22Rv1 (cell line): Measurements from ENCODE around the gene SH3D19.
"Not testable (repeated sequence)": the region's sequence is repeated elsewhere in the genome, so short reads cannot be mapped to it uniquely, and the experiment has no call there.

ENCODE experiments used
- H3K27ac ChIP-seq: fragments of 450-650 bp; 2 replicates; pipeline ENCODE4 v1.5.1; 2017
- CTCF ChIP-seq: fragments of 450-650 bp; IDR thresholded peaks from 2 replicates; pipeline ENCODE4 v1.5.1; 2017; ENCODE audit warnings: mild to moderate bottlenecking
- ZFX ChIP-seq: fragments of 450-650 bp; IDR thresholded peaks from 2 replicates; pipeline ENCODE4 v1.6.1; 2017; ENCODE audit warnings: antibody characterized with exemption, borderline replicate concordance

SH3D19 gene

GRCh38 chr4:151143811-151144210 lies 181.6 kb downstream of the SH3D19 start:
- H3K27ac ChIP-seq, result no peak overlapping the region
- no peak for TF ChIP-seq ZFX
- no peak for TF ChIP-seq CTCF

DNA sequence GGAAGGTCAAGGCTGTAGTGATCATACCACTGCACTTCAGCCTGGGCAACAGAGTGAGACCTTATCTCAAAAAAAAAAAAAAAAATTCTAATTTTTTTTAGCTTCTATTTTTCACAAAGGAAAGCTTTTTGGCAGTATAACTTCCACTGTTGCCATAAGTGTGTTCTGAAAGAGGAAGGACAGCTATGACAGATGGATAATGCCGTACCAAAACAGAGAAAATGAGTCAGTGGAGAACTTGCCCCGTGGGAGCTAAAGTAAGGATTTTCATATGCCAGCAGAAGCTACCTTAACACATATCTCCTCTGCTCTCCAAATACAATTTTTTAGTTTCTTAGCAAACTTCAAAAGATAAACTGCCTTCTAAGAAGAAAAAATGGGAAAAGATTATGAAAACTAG lies 182.2 kb downstream of the SH3D19 start:
- TF ChIP-seq ZFX, result no peak
- TF ChIP-seq CTCF, result no peak
- H3K27ac ChIP-seq, result no peak overlapping the region

DNA sequence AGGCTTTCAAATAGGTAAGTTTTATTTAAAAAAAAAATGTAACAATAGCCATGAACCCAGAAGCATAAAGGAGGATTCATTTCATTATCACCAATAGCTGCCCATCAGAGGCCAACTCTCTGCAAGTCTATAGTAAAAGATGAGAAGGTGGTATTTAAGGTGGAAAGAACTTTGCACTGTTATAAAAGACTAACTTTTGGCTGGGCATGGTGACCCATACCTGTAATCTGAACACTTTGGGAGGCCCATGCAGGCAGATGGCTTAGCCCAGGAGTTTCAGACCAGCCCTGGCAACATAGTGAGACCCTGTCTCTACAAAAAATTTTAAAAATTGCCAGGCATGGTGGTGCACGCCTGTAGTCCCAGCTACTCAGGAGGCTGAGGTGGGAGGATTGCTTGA lies 182.6 kb downstream of the SH3D19 start:
- TF ChIP-seq ZFX (no peak), CTCF (no peak)
- H3K27ac ChIP-seq, result no peak overlapping the region

- no peak overlapping the region for H3K27ac ChIP-seq
- no peak for TF ChIP-seq CTCF
- TF ChIP-seq ZFX, result no peak
Observed at GRCh38 chr4:151139814-151140213, 185.6 kb downstream of the SH3D19 start.

GRCh38 chr4:151136048-151136447 lies 189.4 kb downstream of the SH3D19 start:
- H3K27ac ChIP-seq, result not testable (repeated sequence)

DNA sequence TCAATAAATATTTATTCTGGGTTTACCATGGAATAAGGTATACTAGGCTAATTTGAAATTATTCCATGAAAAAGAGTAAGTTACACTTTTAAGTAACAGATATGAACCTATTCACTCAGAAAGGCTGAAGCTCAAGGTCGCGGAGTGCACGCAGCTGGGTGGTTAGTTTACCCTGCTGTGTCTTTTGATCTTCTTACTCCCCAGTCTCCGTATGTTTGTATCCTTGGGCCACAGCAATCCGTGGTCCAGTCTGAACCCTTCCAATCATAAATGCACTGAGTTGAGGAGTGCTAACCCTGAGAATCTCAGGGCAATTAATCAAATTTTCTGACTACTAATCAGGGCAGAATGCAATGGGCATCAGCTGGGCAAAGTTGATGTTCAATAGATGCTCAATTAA lies 192.1 kb downstream of the SH3D19 start:
- H3K27ac ChIP-seq, result no peak overlapping the region
- TF ChIP-seq CTCF, result no peak
- no peak for TF ChIP-seq ZFX

- TF ChIP-seq ZFX (no peak), CTCF (no peak)
- no peak overlapping the region for H3K27ac ChIP-seq
Observed at GRCh38 chr4:151129796-151130195, 195.6 kb downstream of the SH3D19 start.

DNA sequence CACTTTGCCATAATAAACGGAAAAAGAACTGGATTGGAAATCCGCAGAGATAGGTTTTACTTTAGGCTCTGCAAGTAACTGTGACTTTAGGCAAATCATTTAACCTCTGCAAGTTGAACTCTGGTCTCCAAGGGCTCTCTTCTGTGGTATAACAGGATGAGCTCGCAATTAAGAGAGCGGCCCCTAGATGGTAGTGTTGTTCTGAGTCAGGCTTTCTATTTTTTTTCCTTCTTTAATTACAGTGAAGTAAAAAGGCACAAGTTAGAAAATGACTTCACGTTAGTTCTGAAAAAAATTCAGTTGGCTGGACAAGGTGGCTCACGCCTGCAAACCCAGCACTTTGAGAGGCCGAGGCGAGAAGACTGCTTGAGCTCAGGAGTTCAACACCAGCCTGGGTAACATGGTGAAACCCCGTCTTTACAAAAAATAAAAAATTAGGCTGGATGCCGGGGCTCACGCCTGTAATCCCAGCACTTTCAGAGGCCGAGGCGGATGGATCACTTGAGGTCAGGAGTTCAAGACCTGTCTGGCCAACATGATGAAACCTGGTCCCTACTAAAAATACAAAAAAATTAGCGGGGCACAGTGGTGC lies 207.9 kb downstream of the SH3D19 start:
- no peak overlapping the region for H3K27ac ChIP-seq
- TF ChIP-seq ZFX (no peak), CTCF (peak; percentile 96)
